WERI-Rb-1 (cell line): ENCODE results near the gene ROBO2.

Experiments used
- DNase-seq: peaks from one replicate; pipeline ENCODE4 v3.0.0-alpha.2; 2020
- H3K27ac ChIP-seq: fragments of 250-450 bp; sonication (Bioruptor Pico); 2 replicates; pipeline ENCODE4 v1.5.1; 2020; ENCODE audit warnings: mild to moderate bottlenecking, moderate library complexity
- H3K27me3 ChIP-seq: fragments of 250-450 bp; sonication (Bioruptor Pico); 2 replicates; pipeline ENCODE4 v1.5.1; 2021; ENCODE audit warnings: mild to moderate bottlenecking, low read depth, moderate library complexity; ENCODE audit not compliant: insufficient read depth, severe bottlenecking
- H3K36me3 ChIP-seq: fragments of 250-450 bp; sonication (Bioruptor Pico); 2 replicates; pipeline ENCODE4 v1.5.1; 2020; ENCODE audit warnings: mild to moderate bottlenecking, moderate library complexity
- H3K4me3 ChIP-seq: 2 replicates; pipeline ENCODE4 v1.5.1; 2011; ENCODE audit warnings: low read depth, mild to moderate bottlenecking, control low read depth, low read length
- H3K9me3 ChIP-seq: fragments of 250-450 bp; sonication (Bioruptor Pico); 2 replicates; pipeline ENCODE4 v1.5.1; 2021; ENCODE audit warnings: mild to moderate bottlenecking, moderate library complexity; ENCODE audit not compliant: severe bottlenecking
- TF ChIP-seq, protein P1 (sequence below): IDR thresholded peaks from 2 replicates; pipeline ENCODE4 v1.5.1; 2011; ENCODE audit warnings: low read depth, mild to moderate bottlenecking, control low read depth, inconsistent platforms, low read length

ROBO2 gene

DNA sequence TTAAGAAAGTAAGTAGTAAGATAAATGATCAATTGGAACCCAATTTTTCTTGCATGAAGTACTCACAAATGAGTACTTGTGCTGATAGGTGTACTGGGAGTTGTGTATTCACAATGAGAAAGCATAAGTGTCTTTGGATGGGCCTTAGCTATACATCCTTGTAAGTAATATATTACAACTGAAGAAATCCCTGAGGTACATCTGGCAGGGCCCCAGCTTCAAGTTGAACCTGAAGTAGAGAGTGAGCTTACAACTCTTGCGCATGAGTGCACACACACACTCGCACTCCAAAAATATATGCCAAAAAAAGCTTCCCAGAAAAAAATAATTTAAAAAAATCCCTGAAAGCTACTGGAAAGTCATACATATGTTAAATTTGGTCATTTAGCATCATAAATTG lies 222.5 kb downstream of the ROBO2 start:
- H3K36me3 ChIP-seq: no peaks in the 10 kb centered on the region
- no peaks in the 10 kb centered on the region for H3K27me3 ChIP-seq
- H3K4me3 ChIP-seq: no peak overlapping the region
- TF ChIP-seq, protein P1, sequence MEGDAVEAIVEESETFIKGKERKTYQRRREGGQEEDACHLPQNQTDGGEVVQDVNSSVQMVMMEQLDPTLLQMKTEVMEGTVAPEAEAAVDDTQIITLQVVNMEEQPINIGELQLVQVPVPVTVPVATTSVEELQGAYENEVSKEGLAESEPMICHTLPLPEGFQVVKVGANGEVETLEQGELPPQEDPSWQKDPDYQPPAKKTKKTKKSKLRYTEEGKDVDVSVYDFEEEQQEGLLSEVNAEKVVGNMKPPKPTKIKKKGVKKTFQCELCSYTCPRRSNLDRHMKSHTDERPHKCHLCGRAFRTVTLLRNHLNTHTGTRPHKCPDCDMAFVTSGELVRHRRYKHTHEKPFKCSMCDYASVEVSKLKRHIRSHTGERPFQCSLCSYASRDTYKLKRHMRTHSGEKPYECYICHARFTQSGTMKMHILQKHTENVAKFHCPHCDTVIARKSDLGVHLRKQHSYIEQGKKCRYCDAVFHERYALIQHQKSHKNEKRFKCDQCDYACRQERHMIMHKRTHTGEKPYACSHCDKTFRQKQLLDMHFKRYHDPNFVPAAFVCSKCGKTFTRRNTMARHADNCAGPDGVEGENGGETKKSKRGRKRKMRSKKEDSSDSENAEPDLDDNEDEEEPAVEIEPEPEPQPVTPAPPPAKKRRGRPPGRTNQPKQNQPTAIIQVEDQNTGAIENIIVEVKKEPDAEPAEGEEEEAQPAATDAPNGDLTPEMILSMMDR: no peak
- no peaks in the 10 kb centered on the region for H3K9me3 ChIP-seq
- no peak for DNase-seq
- no peak overlapping the region for H3K27ac ChIP-seq

DNA sequence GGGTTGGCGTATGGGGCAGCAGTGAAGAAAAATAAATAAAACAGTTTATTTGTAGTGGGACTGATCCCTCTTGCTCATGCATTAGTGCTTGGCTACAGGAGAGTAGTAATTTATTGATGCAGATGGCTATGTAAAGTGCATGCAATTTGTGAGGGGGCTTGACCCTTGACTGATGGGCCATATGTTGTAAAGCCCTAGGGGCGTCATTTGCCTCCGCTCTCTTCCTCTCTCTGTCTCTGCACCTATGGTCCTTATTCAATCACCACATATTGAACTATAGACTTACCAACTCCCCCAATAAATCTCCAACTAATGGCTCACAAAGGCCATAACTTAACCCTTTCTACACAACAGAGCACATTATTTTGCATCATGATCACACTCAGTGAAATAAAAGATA lies 227.7 kb downstream of the ROBO2 start:
- H3K27me3 ChIP-seq: no peaks in the 10 kb centered on the region
- TF ChIP-seq, protein P1: no peak
- H3K9me3 ChIP-seq: no peaks in the 10 kb centered on the region
- no peak for DNase-seq
- no peak overlapping the region for H3K27ac ChIP-seq
- H3K36me3 ChIP-seq: no peaks in the 10 kb centered on the region
- H3K4me3 ChIP-seq: no peak overlapping the region

DNA sequence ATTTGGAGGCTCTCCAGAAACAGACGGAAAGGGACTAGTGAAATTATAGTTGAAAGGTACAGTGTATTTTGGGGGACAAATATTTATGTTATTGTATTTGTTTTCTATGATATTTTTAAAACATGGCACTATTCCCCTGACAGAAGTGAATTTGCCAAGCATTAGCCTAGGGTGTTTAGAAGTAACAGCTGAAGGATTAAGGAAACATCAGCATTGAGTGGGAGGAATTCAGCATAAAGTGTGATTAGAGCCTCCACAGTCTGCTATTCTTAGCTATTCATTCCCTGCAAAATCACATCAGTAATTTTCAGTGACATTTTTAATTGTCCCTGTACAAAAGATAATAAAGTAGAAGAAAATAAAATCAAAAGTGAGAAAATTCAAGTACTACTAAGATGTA lies 231.4 kb downstream of the ROBO2 start:
- Histone ChIP-seq H3K27ac (no peak overlapping the region), H3K36me3 (no peaks in the 10 kb centered on the region), H3K27me3 (no peaks in the 10 kb centered on the region), H3K9me3 (no peaks in the 10 kb centered on the region), H3K4me3 (no peak overlapping the region)
- DNase-seq: no peak
- TF ChIP-seq, protein P1: no peak

DNA sequence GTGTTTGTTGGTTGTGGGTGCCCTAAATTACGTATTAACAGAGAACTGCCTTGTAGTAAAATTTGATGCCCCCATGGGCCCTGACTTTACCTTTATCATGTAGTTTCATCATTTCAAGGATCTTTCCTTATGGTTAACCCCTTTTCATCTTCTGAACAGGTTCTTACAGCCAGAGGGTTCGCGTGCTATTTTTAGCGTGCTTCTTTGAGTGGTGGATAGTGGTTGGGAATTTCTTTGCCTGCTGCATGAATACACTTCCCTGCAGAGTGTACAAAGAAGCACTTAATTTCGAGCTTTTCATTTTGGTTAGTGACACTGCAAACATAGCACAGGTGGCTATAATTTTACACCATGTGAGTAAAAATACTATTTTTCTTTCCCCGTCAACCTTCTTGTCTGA lies 231.8 kb downstream of the ROBO2 start:
- Histone ChIP-seq H3K9me3 (no peaks in the 10 kb centered on the region), H3K27ac (no peak overlapping the region), H3K27me3 (no peaks in the 10 kb centered on the region), H3K36me3 (no peaks in the 10 kb centered on the region), H3K4me3 (no peak overlapping the region)
- DNase-seq: no peak
- TF ChIP-seq, protein P1: no peak

DNA sequence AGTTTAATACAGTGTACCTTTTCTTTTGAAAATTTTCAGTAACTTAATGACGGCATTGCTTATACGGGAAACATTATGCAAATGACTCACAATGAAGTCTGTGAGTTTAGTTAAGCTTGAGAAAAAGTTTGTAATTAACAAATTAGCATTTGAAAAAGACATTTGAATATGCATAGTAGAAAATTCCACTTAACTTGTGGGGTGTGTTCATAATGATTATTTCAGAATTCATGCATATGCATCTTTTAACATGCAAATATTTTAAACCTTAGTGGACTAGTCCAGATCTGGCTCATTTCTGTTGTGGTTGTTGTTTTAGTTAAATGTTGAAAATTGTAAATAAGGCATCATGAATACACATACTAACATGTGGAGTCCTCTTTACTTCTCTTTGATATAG lies 239.4 kb downstream of the ROBO2 start:
- Histone ChIP-seq H3K27ac (no peak overlapping the region), H3K4me3 (no peak overlapping the region), H3K9me3 (peaks cover 3% of the 10 kb centered on the region), H3K27me3 (no peaks in the 10 kb centered on the region), H3K36me3 (peaks cover 4% of the 10 kb centered on the region)
- no peak for DNase-seq
- TF ChIP-seq, protein P1: no peak

DNA sequence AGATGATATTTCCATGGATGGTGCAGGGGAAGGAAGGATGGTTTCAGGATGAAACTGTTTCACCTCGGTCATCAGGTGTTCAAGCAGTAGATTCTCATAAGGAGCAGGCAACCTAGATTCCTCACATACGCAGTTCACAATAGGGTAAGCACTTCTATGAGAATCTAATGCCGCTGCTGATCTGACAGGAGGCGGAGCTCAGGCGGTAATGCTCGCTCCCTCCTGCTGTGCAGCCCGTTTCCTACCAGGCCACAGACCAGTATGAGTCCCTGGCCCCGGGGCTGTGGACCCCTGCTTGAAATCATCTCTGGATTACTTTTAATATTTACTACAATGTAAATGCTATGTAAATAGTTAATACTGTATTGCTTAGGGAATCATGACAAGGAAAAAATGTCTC lies 241.8 kb downstream of the ROBO2 start:
- peaks cover 4% of the 10 kb centered on the region for H3K36me3 ChIP-seq
- H3K9me3 ChIP-seq: peaks cover 3% of the 10 kb centered on the region
- DNase-seq: peak; percentile 77
- TF ChIP-seq, protein P1: no peak
- H3K4me3 ChIP-seq: no peak overlapping the region
- H3K27me3 ChIP-seq: no peaks in the 10 kb centered on the region
- no peak overlapping the region for H3K27ac ChIP-seq
